Measurements from ENCODE around the gene TXN. TPM values are rescaled to one million over a fixed set of nuclear protein-coding genes. Genes with fewer than 3 reads are reported as not detected.

Gene TXN
- total and polyA plus RNA-seq, 2 of the 8 experiments (the other 6 are each of a cell fraction or from before 2014, with no cell fraction given): 297 to 419 TPM

- TF ChIP-seq TCF12 (IDR thresholded peaks at IDR 0.05; ENCODE audit: low read depth, low read length) (no peak), CTBP2 (IDR thresholded peaks at IDR 0.05; ENCODE audit: borderline replicate concordance, insufficient read depth, insufficient read length, low read length) (no peak), BRCA1 (IDR thresholded peaks at IDR 0.05; ENCODE audit: low read depth, low read length) (no peak), CREB1 (IDR thresholded peaks at IDR 0.05) (no peak), RFX5 (IDR thresholded peaks at IDR 0.05; ENCODE audit: borderline replicate concordance, low read depth, low read length) (no peak), NRF1 (IDR thresholded peaks at IDR 0.05; ENCODE audit: low read depth, low read length) (no peak)
Observed at GRCh38 chr9:110214090-110214489, 42.2 kb downstream of the TXN start (continued).

All from H1 (cell line).